Articular chondrocyte of knee joint (primary cell): ENCODE data around the gene ITGA7. TPM values are rescaled to one million over a fixed set of nuclear protein-coding genes. Genes with fewer than 3 reads are reported as not detected.

Source experiments
- small RNA-seq: library from RNA; depleted of rRNA; stranded (forward); fragments of <200 nt; gene quantifications from one replicate; pipeline ENCODE3, GENCODE V24; 2012
- total RNA-seq: library from RNA; depleted of rRNA; stranded (reverse); fragments of >200 nt; gene quantifications from 2 replicates; pipeline ENCODE4 v1.2.3, GENCODE V29; 2012

ITGA7 gene, protein sequence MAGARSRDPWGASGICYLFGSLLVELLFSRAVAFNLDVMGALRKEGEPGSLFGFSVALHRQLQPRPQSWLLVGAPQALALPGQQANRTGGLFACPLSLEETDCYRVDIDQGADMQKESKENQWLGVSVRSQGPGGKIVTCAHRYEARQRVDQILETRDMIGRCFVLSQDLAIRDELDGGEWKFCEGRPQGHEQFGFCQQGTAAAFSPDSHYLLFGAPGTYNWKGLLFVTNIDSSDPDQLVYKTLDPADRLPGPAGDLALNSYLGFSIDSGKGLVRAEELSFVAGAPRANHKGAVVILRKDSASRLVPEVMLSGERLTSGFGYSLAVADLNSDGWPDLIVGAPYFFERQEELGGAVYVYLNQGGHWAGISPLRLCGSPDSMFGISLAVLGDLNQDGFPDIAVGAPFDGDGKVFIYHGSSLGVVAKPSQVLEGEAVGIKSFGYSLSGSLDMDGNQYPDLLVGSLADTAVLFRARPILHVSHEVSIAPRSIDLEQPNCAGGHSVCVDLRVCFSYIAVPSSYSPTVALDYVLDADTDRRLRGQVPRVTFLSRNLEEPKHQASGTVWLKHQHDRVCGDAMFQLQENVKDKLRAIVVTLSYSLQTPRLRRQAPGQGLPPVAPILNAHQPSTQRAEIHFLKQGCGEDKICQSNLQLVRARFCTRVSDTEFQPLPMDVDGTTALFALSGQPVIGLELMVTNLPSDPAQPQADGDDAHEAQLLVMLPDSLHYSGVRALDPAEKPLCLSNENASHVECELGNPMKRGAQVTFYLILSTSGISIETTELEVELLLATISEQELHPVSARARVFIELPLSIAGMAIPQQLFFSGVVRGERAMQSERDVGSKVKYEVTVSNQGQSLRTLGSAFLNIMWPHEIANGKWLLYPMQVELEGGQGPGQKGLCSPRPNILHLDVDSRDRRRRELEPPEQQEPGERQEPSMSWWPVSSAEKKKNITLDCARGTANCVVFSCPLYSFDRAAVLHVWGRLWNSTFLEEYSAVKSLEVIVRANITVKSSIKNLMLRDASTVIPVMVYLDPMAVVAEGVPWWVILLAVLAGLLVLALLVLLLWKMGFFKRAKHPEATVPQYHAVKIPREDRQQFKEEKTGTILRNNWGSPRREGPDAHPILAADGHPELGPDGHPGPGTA
- total RNA-seq: 17.9 and 31.8 TPM in 2 replicates

DNA sequence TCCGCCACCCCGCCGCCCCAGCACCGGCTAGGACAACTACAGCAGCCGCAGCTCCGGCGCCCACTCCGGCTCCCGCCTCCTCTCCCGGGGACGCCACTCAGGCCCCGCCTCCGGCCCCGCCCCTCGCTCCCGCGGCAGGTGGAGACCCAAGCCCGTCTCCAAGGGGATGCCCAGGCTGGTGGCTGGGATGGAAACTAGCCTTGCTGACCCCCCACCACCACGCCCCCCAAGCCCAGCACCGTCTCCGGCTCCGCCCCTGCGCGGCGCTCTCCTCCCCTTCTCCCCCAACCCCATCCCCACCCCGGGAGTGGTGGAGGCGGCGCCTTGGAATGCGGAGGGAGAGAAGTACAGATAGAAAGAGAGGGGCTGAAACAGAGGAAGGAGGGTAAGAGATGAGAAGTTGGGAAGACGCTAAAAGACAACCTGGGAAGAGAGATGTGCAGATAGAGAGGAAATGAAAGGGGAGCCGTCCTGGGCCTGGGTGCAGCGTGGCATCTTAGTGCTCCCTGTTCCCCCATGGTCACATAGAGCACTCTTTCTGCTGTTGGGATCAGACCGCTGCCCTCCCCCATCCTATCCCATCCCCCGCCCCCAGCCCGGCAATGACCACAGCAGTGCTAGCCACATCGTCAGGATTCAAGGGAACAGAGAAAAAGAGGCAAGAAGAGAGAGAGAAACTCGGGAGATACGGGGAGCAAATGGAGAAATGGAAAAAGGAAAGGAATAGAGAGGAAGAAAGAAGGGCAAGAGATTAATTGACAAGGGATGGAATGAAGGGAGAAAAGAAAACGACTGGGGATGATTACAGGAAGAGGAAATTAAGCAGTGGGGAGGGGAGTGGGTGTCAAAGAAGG lies at the start of gene ITGA7:
Gene ITGA7 (minus strand): TSS at position 64 of the 854 bp plus-strand sequence. CDS start 222 bp downstream, outside the sequence.

GRCh38 chr12:55742719-55743405 lies 35.2 kb upstream of the ITGA7 start, which contains the start of gene GDF11:
Gene GDF11, plus strand, starts transcription at chr12:55743122. Its CDS starts 195 bp downstream, at chr12:55743317.

DNA sequence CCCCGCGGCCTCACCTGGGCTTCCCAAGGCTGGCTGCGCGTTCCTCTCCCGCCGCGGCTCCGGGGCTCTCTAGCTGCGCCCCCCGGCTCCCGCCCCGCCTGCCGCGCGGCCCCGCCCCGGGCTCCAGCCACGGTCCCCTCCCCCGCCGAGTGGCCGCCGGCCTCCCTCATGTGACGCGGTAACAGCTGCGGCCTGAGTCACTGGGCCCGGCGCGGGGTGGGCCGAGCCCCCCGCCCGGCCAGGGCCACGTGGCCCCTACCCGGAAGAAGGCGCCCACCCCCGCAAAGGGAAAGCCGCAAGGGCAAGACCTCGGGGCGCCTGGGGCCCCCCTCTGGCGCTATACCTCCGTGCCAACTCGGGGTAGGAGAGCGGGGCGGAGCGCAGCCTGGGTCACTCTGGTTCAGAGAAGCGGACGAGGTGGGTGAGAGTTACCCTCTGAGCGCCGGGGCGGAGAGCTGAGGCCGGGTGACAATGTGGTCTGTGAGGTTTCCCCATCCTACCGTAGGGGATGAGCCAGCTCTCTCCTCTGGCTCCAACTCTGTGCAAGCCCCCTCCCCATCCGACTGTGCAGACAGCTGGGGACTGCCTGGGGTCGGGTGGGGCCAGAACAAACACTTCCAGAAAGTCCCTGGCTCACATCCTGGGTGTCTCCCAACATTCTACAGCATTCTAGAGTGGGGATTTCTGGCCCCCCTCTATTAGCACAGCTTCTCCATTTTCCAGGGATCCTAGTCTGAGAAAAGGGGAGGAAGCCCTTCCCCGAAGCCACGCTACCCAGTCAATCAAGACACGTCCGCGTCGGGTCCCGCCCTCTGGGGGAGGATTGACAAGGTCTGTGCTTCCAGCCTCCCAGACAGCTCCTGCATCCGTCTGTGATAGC lies 21.5 kb upstream of the ITGA7 start, which contains the start of gene CD63:
Gene CD63 (minus strand): TSS at position 71 of the 880 bp plus-strand sequence. CDS start 668 bp downstream, outside the sequence.

DNA sequence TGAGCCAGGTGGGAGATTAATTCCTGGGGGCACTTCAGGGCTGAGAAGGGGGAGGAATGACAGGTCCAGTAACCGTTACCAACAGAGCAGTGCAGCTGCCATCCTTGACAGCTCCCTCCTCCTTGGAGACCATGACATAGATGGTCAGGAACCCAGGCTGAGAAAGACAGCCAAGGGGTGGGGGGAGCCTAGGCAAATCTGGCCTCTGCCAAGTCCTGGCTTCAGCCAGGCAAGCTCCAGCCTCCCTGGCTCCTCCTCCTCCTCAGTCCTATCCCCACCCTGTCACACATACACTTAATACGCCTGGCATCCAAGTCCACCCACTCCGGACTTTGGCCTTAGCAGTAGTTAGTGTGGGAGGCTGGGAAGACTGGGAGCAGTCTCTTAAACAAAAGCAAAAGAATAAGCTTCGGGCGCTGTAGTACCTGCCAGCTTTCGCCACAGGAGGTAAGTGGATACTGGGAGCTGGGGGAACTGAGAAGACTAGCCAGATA lies 12.4 kb upstream of the ITGA7 start, which contains the start of gene RDH5:
Gene RDH5 (plus strand): TSS at position 323 of the 494 bp plus-strand sequence. CDS start 792 bp downstream, outside the sequence.

DNA sequence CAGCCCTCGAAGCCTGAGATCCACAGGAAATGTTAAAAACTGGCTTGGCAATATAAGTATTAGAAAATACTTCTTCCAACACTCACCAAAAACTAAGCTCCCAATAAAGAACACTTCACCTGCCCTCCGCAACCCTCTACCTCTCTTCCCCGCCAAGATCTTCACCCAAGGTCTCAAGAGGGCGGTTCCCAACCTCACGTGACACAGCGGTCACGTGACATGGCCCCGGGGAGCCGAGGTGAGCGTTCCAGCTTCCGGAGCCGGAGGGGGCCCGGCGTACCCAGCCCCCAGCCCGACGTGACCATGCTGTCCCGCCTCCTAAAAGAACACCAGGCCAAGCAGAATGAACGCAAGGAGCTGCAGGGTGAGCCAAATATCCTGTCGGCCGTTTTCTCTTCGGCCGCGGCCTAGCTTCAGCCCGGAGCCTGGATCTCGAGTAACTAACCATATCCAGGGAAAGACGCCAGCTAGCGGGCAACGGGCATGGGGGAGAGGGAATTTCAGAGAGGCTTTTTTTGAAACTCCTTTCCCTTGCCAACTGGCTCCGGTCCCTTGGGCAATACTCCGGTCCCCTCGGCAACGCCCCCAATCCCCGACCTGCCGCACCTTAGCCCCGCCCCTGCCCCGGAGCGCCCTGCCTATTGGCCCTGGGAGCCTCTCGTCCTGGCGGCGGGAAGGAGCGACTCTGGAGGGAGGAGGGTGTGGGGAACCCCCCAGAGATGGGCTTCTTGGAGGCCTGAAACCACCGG lies 8.3 kb upstream of the ITGA7 start, which contains the start of gene BLOC1S1:
Gene BLOC1S1 (plus strand): TSS at position 214 of the 749 bp plus-strand sequence. CDS start 6 bp downstream, at position 220.

GRCh38 chr12:55636853-55637252 lies 70.9 kb downstream of the ITGA7 start, which contains the start of gene OR10P1:
Gene OR10P1, plus strand, starts transcription at chr12:55636892. Its CDS starts 0 bp downstream, at chr12:55636892.

Small RNAs within 50 kb of the gene (small RNA-seq; reads per million reads assigned to genes)
- not detected for gene AC009779.1
- not detected for gene AC009779.5
- gene RF00017: not detected

Other genes starting within 250 kb of the ITGA7 start
- not detected in 2 replicates for gene OR6C70, start 237.8 kb downstream of the ITGA7 start, total RNA-seq
- not detected in 2 replicates for gene OR6C68, start 215.5 kb downstream of the ITGA7 start, total RNA-seq
- gene OR6C4, start 158.3 kb downstream of the ITGA7 start, total RNA-seq: not detected in 2 replicates
- not detected in 2 replicates for gene OR2AP1, start 135.4 kb downstream of the ITGA7 start, total RNA-seq
- not detected in 2 replicates for gene OR10P1, start 71.0 kb downstream of the ITGA7 start, total RNA-seq
- 58.5 and 75.5 TPM in 2 replicates for gene BLOC1S1, start 8.1 kb upstream of the ITGA7 start, total RNA-seq
- 60.9 and 66.7 TPM in 2 replicates for gene RDH5, start 12.5 kb upstream of the ITGA7 start, total RNA-seq
- gene CD63, start 21.1 kb upstream of the ITGA7 start, total RNA-seq: 2,567 and 3,055 TPM in 2 replicates
- 3.7 and 3.8 TPM in 2 replicates for gene GDF11, start 35.2 kb upstream of the ITGA7 start, total RNA-seq
- 64.0 and 86.7 TPM in 2 replicates for gene SARNP, start 109.8 kb upstream of the ITGA7 start, total RNA-seq
- 12.9 TPM in 2 replicates for gene ORMDL2, start 110.1 kb upstream of the ITGA7 start, total RNA-seq
- 43.8 and 50.7 TPM in 2 replicates for gene DNAJC14, start 121.7 kb upstream of the ITGA7 start, total RNA-seq
- gene MMP19, start 135.0 kb upstream of the ITGA7 start, total RNA-seq: 5.2 and 5.3 TPM in 2 replicates
- gene PYM1, start 220.0 kb upstream of the ITGA7 start, total RNA-seq: 27.6 and 33.6 TPM in 2 replicates
- gene DGKA, start 223.3 kb upstream of the ITGA7 start, total RNA-seq: 48.5 and 66.9 TPM in 2 replicates